Measurements from ENCODE around the gene RAB20.

DNA sequence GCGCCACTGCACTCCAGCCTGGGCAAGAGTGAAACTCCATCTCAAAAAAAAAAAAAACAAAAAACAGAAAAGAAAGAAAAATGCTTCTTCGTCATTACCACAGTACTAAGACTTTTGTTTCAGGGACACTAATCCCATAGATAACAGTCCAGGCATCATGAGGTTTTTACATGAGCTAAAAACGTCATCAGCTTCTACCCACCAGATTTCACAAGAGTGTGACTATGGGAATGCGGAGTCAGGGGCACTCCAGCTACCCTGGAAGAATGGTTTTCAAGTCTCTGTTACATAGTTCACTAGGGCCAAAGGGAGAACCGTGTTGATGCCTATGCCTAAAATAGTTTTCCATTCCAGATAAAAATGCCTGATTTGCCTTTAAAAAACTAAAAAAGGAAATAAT lies 33.2 kb downstream of the RAB20 start:
- TF ChIP-seq POLR2A (IDR thresholded peaks at IDR 0.05) (no peak), POLR2AphosphoS5 (IDR thresholded peaks at IDR 0.05) (peak; percentile 46)
- TF ChIP-seq, protein P1, sequence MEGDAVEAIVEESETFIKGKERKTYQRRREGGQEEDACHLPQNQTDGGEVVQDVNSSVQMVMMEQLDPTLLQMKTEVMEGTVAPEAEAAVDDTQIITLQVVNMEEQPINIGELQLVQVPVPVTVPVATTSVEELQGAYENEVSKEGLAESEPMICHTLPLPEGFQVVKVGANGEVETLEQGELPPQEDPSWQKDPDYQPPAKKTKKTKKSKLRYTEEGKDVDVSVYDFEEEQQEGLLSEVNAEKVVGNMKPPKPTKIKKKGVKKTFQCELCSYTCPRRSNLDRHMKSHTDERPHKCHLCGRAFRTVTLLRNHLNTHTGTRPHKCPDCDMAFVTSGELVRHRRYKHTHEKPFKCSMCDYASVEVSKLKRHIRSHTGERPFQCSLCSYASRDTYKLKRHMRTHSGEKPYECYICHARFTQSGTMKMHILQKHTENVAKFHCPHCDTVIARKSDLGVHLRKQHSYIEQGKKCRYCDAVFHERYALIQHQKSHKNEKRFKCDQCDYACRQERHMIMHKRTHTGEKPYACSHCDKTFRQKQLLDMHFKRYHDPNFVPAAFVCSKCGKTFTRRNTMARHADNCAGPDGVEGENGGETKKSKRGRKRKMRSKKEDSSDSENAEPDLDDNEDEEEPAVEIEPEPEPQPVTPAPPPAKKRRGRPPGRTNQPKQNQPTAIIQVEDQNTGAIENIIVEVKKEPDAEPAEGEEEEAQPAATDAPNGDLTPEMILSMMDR (IDR thresholded peaks at IDR 0.05): no peak
